Endothelial cell of umbilical vein (primary cell): Measurements from ENCODE around the gene DHX16. TPM values are rescaled to one million over a fixed set of nuclear protein-coding genes. Genes with fewer than 3 reads are reported as not detected.

Source experiments
- BruUV-seq: library from RNA; stranded (reverse); fragments of 400-500 nt; replicated peaks from 2 replicates; lab custom pipeline; 2021; lab: Mats Ljungman, UMichigan
- CTCF ChIA-PET: fragments of 300-600, 350-600 bp; sonication (Branson Sonifier 250); formaldehyde crosslinking; loops from one replicate; lab custom pipeline; 2021; ENCODE audit warnings: antibody characterized with exemption, inconsistent platforms; lab: Charles Lee
- POLR2A ChIA-PET: fragments of 300-600, 350-600 bp; sonication (Branson Sonifier 250); formaldehyde crosslinking; loops from one replicate; lab custom pipeline; 2021; ENCODE audit warnings: antibody characterized with exemption, inconsistent platforms; lab: Charles Lee
- DNase-seq: peaks from one replicate; pipeline ENCODE4 v3.0.0-alpha.2; 2011; ENCODE audit warnings: low read depth, low spot score
- FAIRE-seq: peaks from 2 replicates; lab custom pipeline; 2011; peaks lifted over from hg19 to GRCh38; lab: Jason Lieb, UNC
- H2AFZ ChIP-seq: 2 replicates; pipeline ENCODE4 v1.6.0; 2012; ENCODE audit warnings: low read depth, low read length, control low read depth, inconsistent platforms
- H3K27ac ChIP-seq: 2 replicates; pipeline ENCODE4 v1.5.1; 2011; ENCODE audit warnings: low read depth, mild to moderate bottlenecking, control low read depth, low read length, moderate library complexity; ENCODE audit not compliant: insufficient read depth
- H3K27me3 ChIP-seq, 2 experiments: 2 replicates each; pipeline versions ENCODE4 v1.6.0 to v1.6.1; 2011; ENCODE audit warnings: low read length in 2 of 2, mixed read lengths in 1 of 2; ENCODE audit not compliant: control insufficient read depth in 2 of 2, insufficient read depth in 2 of 2
- H3K36me3 ChIP-seq, 2 experiments: 2 replicates in 1 of 2; 3 replicates in 1 of 2; pipeline ENCODE4 v1.5.1; 2011; ENCODE audit warnings: low read length in 2 of 2, mild to moderate bottlenecking in 1 of 2, moderate library complexity in 1 of 2; ENCODE audit not compliant: control insufficient read depth in 2 of 2, insufficient read depth in 2 of 2; ENCODE audit errors: extremely low read depth in 1 of 2
- H3K4me1 ChIP-seq: 3 replicates; pipeline ENCODE4 v1.5.1; 2011; ENCODE audit warnings: mild to moderate bottlenecking, low read length; ENCODE audit not compliant: control insufficient read depth, insufficient read depth; ENCODE audit errors: extremely low read depth
- H3K4me2 ChIP-seq: 2 replicates; pipeline ENCODE4 v1.6.1; 2011; ENCODE audit warnings: low read length, control low read depth, mixed read lengths; ENCODE audit not compliant: insufficient read depth
- H3K4me3 ChIP-seq, 3 experiments: fragments of 200-600 bp in 1 of 3; sonication (generic), shearing (Covaris generic) in 1 of 3; replicated peaks in 1 of 3; 2 replicates each; pipeline ENCODE4 v1.5.1; 2011 to 2016; ENCODE audit warnings: control low read depth in 3 of 3, low read length in 3 of 3, mild to moderate bottlenecking in 2 of 3, inconsistent platforms in 1 of 3, low read depth in 1 of 3, moderate library complexity in 1 of 3; ENCODE audit not compliant: insufficient read depth in 1 of 3
- H3K79me2 ChIP-seq: 2 replicates; pipeline ENCODE4 v1.6.0; 2012; ENCODE audit warnings: low read length, inconsistent platforms; ENCODE audit not compliant: control insufficient read depth, insufficient read depth
- H3K9ac ChIP-seq: replicated peaks from 2 replicates; pipeline ENCODE3; 2011; ENCODE audit warnings: low read length, control low read depth; ENCODE audit not compliant: insufficient read depth; ENCODE audit errors: extremely low read depth
- H3K9me1 ChIP-seq: replicated peaks from 3 replicates; pipeline ENCODE4 v1.6.0; 2011; ENCODE audit warnings: mild to moderate bottlenecking, low read length; ENCODE audit not compliant: control insufficient read depth, insufficient read depth; ENCODE audit errors: extremely low read depth
- H3K9me3 ChIP-seq: replicated peaks from 2 replicates; pipeline ENCODE4 v1.5.1; 2012; ENCODE audit warnings: low read length, inconsistent platforms; ENCODE audit not compliant: control insufficient read depth, insufficient read depth
- H4K20me1 ChIP-seq: replicated peaks from 2 replicates; pipeline ENCODE3; 2011; ENCODE audit warnings: mild to moderate bottlenecking, low read length; ENCODE audit not compliant: control insufficient read depth, insufficient read depth; ENCODE audit errors: extremely low read depth
- CTCF ChIP-seq, 2 donors: IDR thresholded peaks; 1 replicate in 1 of 2; 2 replicates in 1 of 2; pipeline ENCODE4 v1.5.1; 2011; ENCODE audit warnings: low read length in 2 of 2, mild to moderate bottlenecking in 2 of 2, moderate library complexity in 2 of 2, control low read depth in 1 of 2, inconsistent platforms in 1 of 2, low read depth in 1 of 2; ENCODE audit not compliant: insufficient read depth in 1 of 2; ENCODE audit errors: extremely low read depth in 1 of 2
- GATA2 ChIP-seq: IDR thresholded peaks from 2 replicates; pipeline ENCODE4 v1.7.0; 2011; ENCODE audit warnings: low read depth, mild to moderate bottlenecking, moderate library complexity, mixed read lengths, low read length; ENCODE audit not compliant: insufficient read length, insufficient read depth
- dilution Hi-C: fragments of 300-500 bp; cut with MboI; formaldehyde crosslinking; loops from one replicate; pipeline ENCODE4 v1.15.0; 2019; ENCODE audit warnings: low sequenced_read_pairs; ENCODE audit not compliant: extremely low pct_ligation_motif_present
- intact Hi-C: fragments of 100-400 bp; cut with micrococcal nuclease; formaldehyde crosslinking; loops from one replicate; pipeline ENCODE4 v1.10.0; 2022
- polyA plus RNA-seq, 4 experiments: library from polyadenylated mRNA; depleted of rRNA in 3 of 4; stranded (reverse) in 3 of 4; unstranded in 1 of 4; fragments of >200 nt; gene quantifications; 2 replicates each; pipeline versions ENCODE4 v1.2.1 to v1.2.3, GENCODE V29; 2011 to 2012; ENCODE audit warnings: missing spikeins in 1 of 4
- total RNA-seq: library from RNA; stranded (reverse); gene quantifications from 2 replicates; pipeline ENCODE4 v1.2.3, GENCODE V29; 2021

Gene DHX16
- total and polyA plus RNA-seq, 2 donors (not counting 3 experiments of a cell fraction or from before 2014, with no cell fraction given), result 38.2 to 66.5 TPM

DNA sequence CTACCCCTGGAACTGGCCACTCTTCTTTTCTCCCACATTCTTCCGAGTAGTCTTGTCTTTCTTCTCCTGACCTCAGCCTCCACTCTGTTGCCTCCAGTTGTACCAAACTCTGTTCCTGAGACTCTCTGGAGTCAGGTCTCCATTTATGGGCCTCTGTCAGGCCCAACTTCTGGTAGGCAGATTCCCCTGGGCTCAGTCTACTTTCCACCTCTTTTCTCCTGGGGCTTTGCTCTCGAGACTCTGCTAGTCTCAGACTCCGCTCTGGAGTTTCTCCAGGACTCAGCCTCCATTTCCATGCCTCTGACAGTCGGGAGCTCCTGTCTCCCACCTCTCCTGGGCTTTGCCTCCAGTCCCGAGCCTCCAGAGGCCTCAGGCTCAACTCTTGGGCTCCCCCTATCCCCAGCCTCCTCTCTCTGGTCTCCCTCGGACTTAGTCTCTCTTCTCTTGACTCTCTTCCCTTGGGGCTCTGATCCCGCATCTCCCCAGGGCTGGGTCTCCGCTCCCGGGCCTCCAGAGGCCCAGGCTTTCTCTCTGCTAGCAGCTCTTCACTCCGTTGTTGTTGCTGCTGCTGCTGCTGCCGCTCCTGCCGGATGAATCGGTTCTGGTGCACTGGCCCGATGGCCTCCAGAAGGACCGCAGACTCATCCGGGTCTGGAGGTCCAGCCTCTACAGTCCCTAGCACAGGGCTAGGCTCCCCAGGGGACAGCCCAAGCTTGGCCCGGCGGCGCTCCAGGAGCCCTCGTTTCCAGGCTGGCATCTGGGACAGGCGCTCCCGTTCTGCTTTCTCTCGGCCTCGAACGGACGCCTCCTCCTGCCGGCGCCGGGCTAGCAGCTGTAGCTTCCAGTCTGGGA lies 12.6 kb upstream of the DHX16 start:
- Histone ChIP-seq H2AFZ (no peak overlapping the region), H3K9me3 (no peaks in the 10 kb centered on the region), H3K27ac (peak overlapping the region; percentile 68), H3K9me1 (no peaks in the 10 kb centered on the region), H3K4me2 (peak overlapping the region; percentile 80), H3K4me3 (peak overlapping the region; percentile 81 to 92 (median 90)), H3K4me1 (peaks cover 41% of the 10 kb centered on the region), H3K36me3 (no peaks in the 10 kb centered on the region), H3K9ac (peak overlapping the region; percentile 73), H4K20me1 (no peaks in the 10 kb centered on the region), H3K79me2 (peaks cover 83% of the 10 kb centered on the region), H3K27me3 (no peaks in the 10 kb centered on the region)
- POLR2A ChIA-PET, result interaction anchor here (1.8 kb wide), 1 partner anchor 32 kb away, joined by 6 read pairs; the partner anchor contains the start of gene MDC1
- peak; percentile 34 for DNase-seq
- CTCF ChIA-PET, result interaction anchor here (0.9 to 5.2 kb wide), 9 partner anchors 12 to 229 kb away, joined by 3 to 25 read pairs (median 4); partner anchors contain the start of genes DHX16, MDC1 and VARS2
- no peak for FAIRE-seq
- intact Hi-C loops, result no loop called here
- dilution Hi-C loops, result no loop called here
- TSS peak; percentile 56 for BruUV-seq
- no peak for TF ChIP-seq GATA2
- peak; percentile 20 to 50 for TF ChIP-seq CTCF (IDR thresholded peaks at IDR 0.05; ENCODE audit: extremely low read depth in 1 of 2, insufficient read depth in 1 of 2, low read depth in 1 of 2, low read length in 2 of 2)
